ENCODE data around the gene PPP3R1.

Gene PPP3R1

GRCh38 chr2:68250196-68250595 is 2.1 kb downstream of the PPP3R1 start:
- Mint-ChIP-seq H3K27me3 (ENCODE audit: low read depth) (no peaks in the 10 kb centered on the region), H3K27ac (peak overlapping the region; percentile 93 to 98 (median 97)), H3K4me3 (peak overlapping the region; percentile 86 to 94 (median 93)), H3K4me1 (peaks cover 23% of the 10 kb centered on the region), H3K36me3 (ENCODE audit: low read depth) (no peaks in the 10 kb centered on the region), H3K9me3 (no peaks in the 10 kb centered on the region)
- TF ChIP-seq CTCF (IDR thresholded peaks at IDR 0.05; ENCODE audit: unreplicated experiment in 3 of 3) = no peak

- Mint-ChIP-seq H3K4me1 (peaks cover 12% of the 10 kb centered on the region), H3K9me3 (no peaks in the 10 kb centered on the region), H3K4me3 (no peak overlapping the region), H3K36me3 (ENCODE audit: low read depth) (no peaks in the 10 kb centered on the region), H3K27me3 (ENCODE audit: low read depth) (no peaks in the 10 kb centered on the region), H3K27ac (no peak overlapping the region)
- no peak for TF ChIP-seq CTCF (IDR thresholded peaks at IDR 0.05; ENCODE audit: unreplicated experiment in 3 of 3)
Measured at GRCh38 chr2:68248806-68249205, 3.5 kb downstream of the PPP3R1 start.

GRCh38 chr2:68248361-68248760 is 4.0 kb downstream of the PPP3R1 start:
- no peak for TF ChIP-seq CTCF (IDR thresholded peaks at IDR 0.05; ENCODE audit: unreplicated experiment in 3 of 3)
- Mint-ChIP-seq H3K27ac (no peak overlapping the region), H3K27me3 (ENCODE audit: low read depth) (no peaks in the 10 kb centered on the region), H3K4me3 (no peak overlapping the region), H3K4me1 (peaks cover 12% of the 10 kb centered on the region), H3K9me3 (no peaks in the 10 kb centered on the region), H3K36me3 (ENCODE audit: low read depth) (no peaks in the 10 kb centered on the region)

- H3K9me3 Mint-ChIP-seq = no peaks in the 10 kb centered on the region
- no peak for TF ChIP-seq CTCF (IDR thresholded peaks at IDR 0.05; ENCODE audit: unreplicated experiment in 3 of 3)
- H3K36me3 Mint-ChIP-seq (ENCODE audit: low read depth) = no peaks in the 10 kb centered on the region
- no peaks in the 10 kb centered on the region for H3K27me3 Mint-ChIP-seq (ENCODE audit: low read depth)
- H3K4me3 Mint-ChIP-seq = no peak overlapping the region
- H3K4me1 Mint-ChIP-seq = peaks cover 12% of the 10 kb centered on the region
- no peak overlapping the region for H3K27ac Mint-ChIP-seq
Measured at GRCh38 chr2:68246396-68246795, 5.9 kb downstream of the PPP3R1 start.

- Mint-ChIP-seq H3K9me3 (no peaks in the 10 kb centered on the region), H3K4me3 (no peak overlapping the region), H3K4me1 (peaks cover 11% of the 10 kb centered on the region), H3K27ac (no peak overlapping the region), H3K36me3 (ENCODE audit: low read depth) (peaks cover under 1% of the 10 kb centered on the region), H3K27me3 (ENCODE audit: low read depth) (no peaks in the 10 kb centered on the region)
- TF ChIP-seq CTCF (IDR thresholded peaks at IDR 0.05; ENCODE audit: unreplicated experiment in 3 of 3) = no peak
Measured at GRCh38 chr2:68245672-68246071, 6.7 kb downstream of the PPP3R1 start.

GRCh38 chr2:68245066-68245465 is 7.3 kb downstream of the PPP3R1 start:
- Mint-ChIP-seq H3K27ac (no peak overlapping the region), H3K4me1 (peaks cover 11% of the 10 kb centered on the region), H3K4me3 (no peak overlapping the region), H3K27me3 (ENCODE audit: low read depth) (no peaks in the 10 kb centered on the region), H3K36me3 (ENCODE audit: low read depth) (peaks cover 7% of the 10 kb centered on the region), H3K9me3 (no peaks in the 10 kb centered on the region)
- TF ChIP-seq CTCF (IDR thresholded peaks at IDR 0.05; ENCODE audit: unreplicated experiment in 3 of 3) = no peak
